A673 (cell line): ENCODE results near the gene LTA.

Source experiments
- CTCF ChIP-seq: fragments of 300-800, 200-600 bp; sonication (generic); conservative IDR thresholded peaks from 2 replicates; pipeline ENCODE4 v1.5.1; 2017; ENCODE audit warnings: low read depth, mild to moderate bottlenecking, antibody characterized with exemption, low read length, moderate library complexity, mixed read lengths
- EZH2 ChIP-seq: fragments of 200-600 bp; sonication (generic); IDR thresholded peaks from 2 replicates; pipeline ENCODE4 v1.6.1; 2017; ENCODE audit warnings: borderline replicate concordance, low read depth, mild to moderate bottlenecking, mixed read lengths, antibody characterized with exemption, low read length; ENCODE audit not compliant: poor library complexity, severe bottlenecking

- TF ChIP-seq CTCF (no peak), EZH2 (no peak)
Observed at GRCh38 chr6:31525553-31525931, 46.5 kb upstream of the LTA start.
